Thoracic aorta (tissue), 2 donors: ENCODE results near the gene FGFR2. TPM values are rescaled to one million over a fixed set of nuclear protein-coding genes. Genes with fewer than 3 reads are reported as not detected.

ENCODE experiments used
- ATAC-seq: fragments of 150-250 bp; one replicate; pipeline ENCODE4 v1.8.0; 2017; ENCODE audit warnings: low read depth; ENCODE audit not compliant: insufficient number of reproducible peaks, low FRiP score
- DNase-seq: peaks from one replicate; pipeline ENCODE4 v3.0.0-alpha.2; 2020; ENCODE audit warnings: low spot score
- H3K27ac ChIP-seq, 2 donors: fragments of 200-600 bp; sonication (generic); 1 replicate in 1 of 2; 2 replicates in 1 of 2; pipeline ENCODE4 v1.5.1; 2016; ENCODE audit warnings: mild to moderate bottlenecking in 2 of 2, moderate library complexity in 2 of 2
- H3K27me3 ChIP-seq: fragments of 200-600 bp; sonication (generic); replicated peaks from 2 replicates; pipeline ENCODE4 v1.6.0; 2016; ENCODE audit warnings: mild to moderate bottlenecking; ENCODE audit not compliant: insufficient read depth
- H3K36me3 ChIP-seq: fragments of 200-600 bp; sonication (generic); one replicate; pipeline ENCODE4 v1.5.1; 2016
- H3K4me1 ChIP-seq, 2 donors: fragments of 200-600 bp; sonication (generic); 1 replicate in 1 of 2; 2 replicates in 1 of 2; pipeline versions ENCODE4 v1.5.1 to v1.6.0; 2016; ENCODE audit warnings: low read depth in 2 of 2, mild to moderate bottlenecking in 1 of 2; ENCODE audit not compliant: control insufficient read depth in 1 of 2
- H3K4me3 ChIP-seq: fragments of 200-600 bp; sonication (generic); 2 replicates; pipeline ENCODE4 v1.5.1; 2016; ENCODE audit warnings: mild to moderate bottlenecking
- H3K9me3 ChIP-seq: fragments of 200-600 bp; sonication (generic); 2 replicates; pipeline ENCODE4 v1.5.1; 2016
- CTCF ChIP-seq: fragments of 200-600 bp; sonication (generic); IDR thresholded peaks from one replicate; pipeline ENCODE4 v1.5.1; 2019; ENCODE audit warnings: antibody characterized with exemption
- total RNA-seq, 2 donors: library from RNA; depleted of rRNA; stranded (reverse); fragments of >200 nt; gene quantifications; one replicate each; pipeline versions ENCODE4 v1.1.0 to v1.2.3, GENCODE V29; 2016

The FGFR2 gene
- total RNA-seq, 2 donors from 2014 or later, result 7.2 to 16.2 TPM

GRCh38 chr10:121516093-121516865 lies 82.0 kb downstream of the FGFR2 start:
- H3K4me1 ChIP-seq, result peaks cover 0 to 7% of the 10 kb centered on the region in 2 donors
- no peak overlapping the region for H3K27ac ChIP-seq
- DNase-seq (no peak), ATAC-seq (no peak)
- no peak overlapping the region for H3K4me3 ChIP-seq
- TF ChIP-seq CTCF, result no peak
- no peaks in the 10 kb centered on the region for H3K36me3 ChIP-seq
- H3K27me3 ChIP-seq, result no peaks in the 10 kb centered on the region
- H3K9me3 ChIP-seq, result no peaks in the 10 kb centered on the region

- Histone ChIP-seq H3K36me3 (no peaks in the 10 kb centered on the region), H3K4me1 (peaks cover 0 to 7% of the 10 kb centered on the region in 2 donors), H3K27ac (no peak overlapping the region), H3K4me3 (no peak overlapping the region), H3K9me3 (no peaks in the 10 kb centered on the region), H3K27me3 (no peaks in the 10 kb centered on the region)
- DNase-seq (no peak), ATAC-seq (no peak)
- TF ChIP-seq CTCF, result no peak
Observed at GRCh38 chr10:121514141-121514865, 83.9 kb downstream of the FGFR2 start.

GRCh38 chr10:121511943-121512342 lies 86.3 kb downstream of the FGFR2 start:
- no peak for TF ChIP-seq CTCF
- ATAC-seq (no peak), DNase-seq (no peak)
- Histone ChIP-seq H3K9me3 (no peaks in the 10 kb centered on the region), H3K36me3 (no peaks in the 10 kb centered on the region), H3K27ac (no peak overlapping the region), H3K4me1 (peaks cover 0 to 7% of the 10 kb centered on the region in 2 donors), H3K27me3 (no peaks in the 10 kb centered on the region), H3K4me3 (no peak overlapping the region)

GRCh38 chr10:121511460-121511859 lies 86.8 kb downstream of the FGFR2 start:
- Histone ChIP-seq H3K27ac (no peak overlapping the region), H3K36me3 (no peaks in the 10 kb centered on the region), H3K27me3 (no peaks in the 10 kb centered on the region), H3K9me3 (no peaks in the 10 kb centered on the region), H3K4me3 (no peak overlapping the region), H3K4me1 (peaks cover 0 to 7% of the 10 kb centered on the region in 2 donors)
- TF ChIP-seq CTCF, result no peak
- ATAC-seq (no peak), DNase-seq (no peak)

- Histone ChIP-seq H3K27ac (no peak overlapping the region), H3K36me3 (no peaks in the 10 kb centered on the region), H3K9me3 (no peaks in the 10 kb centered on the region), H3K4me1 (peaks cover 0 to 7% of the 10 kb centered on the region in 2 donors), H3K27me3 (no peaks in the 10 kb centered on the region), H3K4me3 (no peak overlapping the region)
- ATAC-seq (no peak), DNase-seq (no peak)
- TF ChIP-seq CTCF, result no peak
Observed at GRCh38 chr10:121510201-121510771, 88.0 kb downstream of the FGFR2 start.
